LNCaP clone FGC (cell line): ENCODE data around the gene DVL3.
A peak's percentile ranks its signal among the peaks of the same experiment; 100 is the strongest.

Experiments used
- DNase-seq: peaks from one replicate; pipeline ENCODE4 v3.0.0-alpha.2; 2011; ENCODE audit warnings: low read depth
- H3K4me3 ChIP-seq: 2 replicates; pipeline ENCODE4 v1.5.1; 2011; ENCODE audit warnings: mild to moderate bottlenecking, low read depth, low read length, control low read depth
- TF ChIP-seq, protein P1 (sequence below): IDR thresholded peaks from 2 replicates; pipeline ENCODE4 v1.5.1; 2012; ENCODE audit warnings: mild to moderate bottlenecking; ENCODE audit not compliant: control insufficient read depth, insufficient read depth; ENCODE audit errors: extremely low read depth

Gene DVL3

DNA sequence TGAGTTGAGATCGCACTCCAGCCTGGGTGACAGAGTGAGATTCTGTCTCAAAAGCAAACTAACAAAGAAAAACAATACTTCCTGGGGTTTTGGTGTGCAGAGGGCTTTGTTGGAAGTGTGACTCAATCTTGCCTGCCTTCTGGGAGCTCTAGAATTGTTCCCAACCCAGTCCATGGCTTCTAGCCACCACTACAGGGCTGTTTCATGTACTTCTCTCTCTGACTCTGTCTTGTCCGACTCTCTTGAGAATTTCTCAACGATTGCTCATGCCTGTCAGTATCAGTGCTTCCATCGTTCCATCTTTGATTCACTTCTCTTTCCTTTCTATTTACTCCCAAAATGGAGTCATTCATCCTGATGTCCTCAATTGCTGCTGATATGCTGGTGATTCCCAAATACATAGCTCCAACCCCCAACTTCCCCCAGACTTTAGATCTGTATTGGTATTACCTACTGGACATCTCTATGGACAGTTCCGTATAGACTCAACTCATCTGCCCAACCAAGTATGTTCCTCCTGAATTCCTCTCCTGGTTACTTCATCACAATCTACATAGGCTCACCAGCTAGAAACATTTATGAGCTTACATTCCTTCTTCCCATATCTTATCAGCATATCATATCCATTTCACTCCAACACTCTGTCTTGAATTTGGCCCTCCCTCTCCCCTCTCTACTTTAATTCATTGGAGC, 17.6 kb downstream of the DVL3 start:
- TF ChIP-seq, protein P1, sequence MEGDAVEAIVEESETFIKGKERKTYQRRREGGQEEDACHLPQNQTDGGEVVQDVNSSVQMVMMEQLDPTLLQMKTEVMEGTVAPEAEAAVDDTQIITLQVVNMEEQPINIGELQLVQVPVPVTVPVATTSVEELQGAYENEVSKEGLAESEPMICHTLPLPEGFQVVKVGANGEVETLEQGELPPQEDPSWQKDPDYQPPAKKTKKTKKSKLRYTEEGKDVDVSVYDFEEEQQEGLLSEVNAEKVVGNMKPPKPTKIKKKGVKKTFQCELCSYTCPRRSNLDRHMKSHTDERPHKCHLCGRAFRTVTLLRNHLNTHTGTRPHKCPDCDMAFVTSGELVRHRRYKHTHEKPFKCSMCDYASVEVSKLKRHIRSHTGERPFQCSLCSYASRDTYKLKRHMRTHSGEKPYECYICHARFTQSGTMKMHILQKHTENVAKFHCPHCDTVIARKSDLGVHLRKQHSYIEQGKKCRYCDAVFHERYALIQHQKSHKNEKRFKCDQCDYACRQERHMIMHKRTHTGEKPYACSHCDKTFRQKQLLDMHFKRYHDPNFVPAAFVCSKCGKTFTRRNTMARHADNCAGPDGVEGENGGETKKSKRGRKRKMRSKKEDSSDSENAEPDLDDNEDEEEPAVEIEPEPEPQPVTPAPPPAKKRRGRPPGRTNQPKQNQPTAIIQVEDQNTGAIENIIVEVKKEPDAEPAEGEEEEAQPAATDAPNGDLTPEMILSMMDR = no peak
- H3K4me3 ChIP-seq = no peak overlapping the region
- no peak for DNase-seq

DNA sequence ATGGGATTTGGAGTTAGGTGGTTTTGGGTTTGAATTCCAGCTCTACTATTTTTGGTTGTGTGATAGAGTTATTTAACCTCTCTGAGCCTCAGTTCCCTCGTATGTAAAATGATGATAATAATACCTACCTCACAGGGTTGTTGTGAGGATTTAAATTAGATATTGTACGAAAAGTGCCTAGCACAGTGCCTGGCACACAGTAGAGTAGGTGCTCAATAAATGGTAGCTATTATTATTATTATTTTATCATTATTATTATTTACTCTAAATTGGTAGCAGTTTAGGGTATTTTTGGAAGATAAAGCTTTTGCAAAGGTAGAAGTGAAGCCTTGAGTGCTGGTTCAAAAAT, 18.2 kb downstream of the DVL3 start:
- DNase-seq = no peak
- TF ChIP-seq, protein P1 = no peak
- no peak overlapping the region for H3K4me3 ChIP-seq

DNA sequence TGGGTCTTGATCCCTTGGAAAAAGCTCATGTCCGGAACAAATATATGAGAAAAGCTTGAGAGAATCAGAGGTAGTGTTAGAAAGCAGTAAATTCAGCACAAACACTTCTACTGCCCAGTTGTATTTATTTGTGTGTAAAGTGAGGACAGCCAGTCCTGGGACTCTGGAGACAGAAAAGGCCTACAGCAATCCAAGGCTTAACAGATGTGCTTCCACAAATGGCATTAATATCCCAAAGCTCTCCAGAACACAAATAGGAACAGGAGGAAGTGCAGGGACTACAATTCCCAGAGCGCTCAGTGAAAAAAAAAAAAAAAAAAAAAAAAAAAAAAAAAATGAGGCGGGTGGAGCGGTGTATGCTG, 19.1 kb downstream of the DVL3 start:
- TF ChIP-seq, protein P1 = no peak
- DNase-seq = no peak
- no peak overlapping the region; the same call in 1 of the 2 replicates for H3K4me3 ChIP-seq

DNA sequence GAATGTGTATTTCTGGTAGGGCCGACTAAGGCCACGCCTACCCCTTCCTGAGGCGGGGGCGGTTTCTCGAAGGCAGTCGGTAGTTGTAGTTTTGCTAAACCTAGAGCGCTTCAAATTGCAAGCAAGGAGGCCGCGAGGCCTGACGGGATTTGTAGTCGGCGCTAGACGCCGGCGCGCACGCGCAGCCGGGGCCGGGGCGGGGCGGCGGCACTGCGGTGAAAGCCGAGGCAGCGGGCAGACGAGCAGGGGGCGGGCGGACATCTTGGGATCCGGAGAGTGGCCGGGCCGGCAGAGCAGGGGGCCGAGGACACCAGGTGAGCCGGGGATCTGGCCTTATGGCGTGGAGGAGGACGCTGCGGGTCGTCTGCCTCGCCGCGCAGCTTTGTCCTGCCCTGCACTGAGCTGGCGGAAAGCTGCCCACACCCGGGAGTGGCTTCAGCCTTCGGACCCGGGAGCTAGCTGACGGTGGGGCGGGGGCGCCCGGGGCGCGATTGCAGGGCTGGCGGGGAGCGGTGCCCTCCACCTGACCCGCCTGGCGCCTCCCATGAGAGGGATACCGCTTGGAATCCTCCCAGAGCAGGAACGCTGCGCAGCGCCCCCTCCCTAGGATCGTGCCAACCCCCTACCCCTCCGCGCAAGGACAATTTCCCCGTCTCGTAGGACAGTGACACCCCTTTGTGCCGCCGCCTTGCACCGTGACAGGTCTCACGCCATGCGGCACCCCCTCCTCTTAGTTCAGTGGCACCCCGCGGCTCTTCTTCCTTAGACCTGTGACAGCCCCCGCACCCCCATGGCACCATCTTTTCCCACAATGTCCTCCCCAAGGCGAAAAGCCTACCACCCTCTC, 19.7 kb downstream of the DVL3 start, which contains the start of gene AP2M1:
TSS of gene AP2M1 (plus strand) at position 210 of the 847 bp plus-strand sequence. CDS start 2,139 bp downstream, outside the sequence.
- H3K4me3 ChIP-seq = peak within 1 kb of the TSS; percentile 86
- DNase-seq = peak; percentile 98
- TF ChIP-seq, protein P1 = no peak

DNA sequence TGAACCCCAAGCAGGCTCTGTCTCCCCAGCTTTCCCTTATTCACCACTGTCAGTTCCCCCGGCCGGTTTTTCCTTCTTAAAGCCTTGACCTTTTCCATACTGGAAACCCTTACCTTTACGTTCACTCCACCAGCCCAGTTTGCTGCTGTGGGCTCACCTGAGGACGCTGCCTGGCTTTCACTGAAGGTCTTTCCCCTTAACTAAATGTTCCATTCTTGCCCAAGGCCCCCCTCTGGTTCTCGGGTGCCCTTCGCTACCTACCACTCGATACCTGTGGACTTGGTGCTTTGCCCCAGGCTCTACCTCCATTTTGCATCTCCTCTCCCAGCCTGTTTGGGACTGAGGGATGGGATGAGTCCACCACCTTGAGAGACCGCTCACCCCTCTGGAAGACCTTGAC, 20.3 kb downstream of the DVL3 start:
- peak overlapping the region; percentile 86 for H3K4me3 ChIP-seq
- no peak for DNase-seq
- TF ChIP-seq, protein P1 = no peak

DNA sequence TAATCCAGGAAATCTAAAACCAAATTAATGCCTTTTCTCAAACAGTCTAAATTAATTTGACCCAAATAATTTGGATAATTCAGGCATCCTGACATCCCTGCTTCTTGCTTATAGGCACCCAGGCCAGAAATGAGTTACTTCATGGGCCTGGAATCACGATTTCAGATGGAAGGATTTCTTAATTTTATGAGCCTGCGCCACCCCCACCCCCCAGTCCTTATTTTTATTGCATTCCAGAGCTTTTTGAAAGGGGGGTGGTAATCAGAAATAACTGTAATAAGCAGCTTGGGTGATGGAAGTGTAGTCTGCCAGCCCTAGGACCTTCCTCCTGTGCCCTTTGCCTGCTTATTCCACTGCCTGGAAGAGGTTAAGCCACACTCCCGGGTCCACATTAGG, 20.8 kb downstream of the DVL3 start:
- TF ChIP-seq, protein P1 = no peak
- H3K4me3 ChIP-seq = peak overlapping the region; percentile 86
- no peak for DNase-seq
